Measurements from ENCODE around the gene BACH1. TPM values are rescaled to one million over a fixed set of nuclear protein-coding genes. Genes with fewer than 3 reads are reported as not detected.

The BACH1 gene
- total RNA-seq, 1 experiment from 2014 or later: 20.0 TPM

DNA sequence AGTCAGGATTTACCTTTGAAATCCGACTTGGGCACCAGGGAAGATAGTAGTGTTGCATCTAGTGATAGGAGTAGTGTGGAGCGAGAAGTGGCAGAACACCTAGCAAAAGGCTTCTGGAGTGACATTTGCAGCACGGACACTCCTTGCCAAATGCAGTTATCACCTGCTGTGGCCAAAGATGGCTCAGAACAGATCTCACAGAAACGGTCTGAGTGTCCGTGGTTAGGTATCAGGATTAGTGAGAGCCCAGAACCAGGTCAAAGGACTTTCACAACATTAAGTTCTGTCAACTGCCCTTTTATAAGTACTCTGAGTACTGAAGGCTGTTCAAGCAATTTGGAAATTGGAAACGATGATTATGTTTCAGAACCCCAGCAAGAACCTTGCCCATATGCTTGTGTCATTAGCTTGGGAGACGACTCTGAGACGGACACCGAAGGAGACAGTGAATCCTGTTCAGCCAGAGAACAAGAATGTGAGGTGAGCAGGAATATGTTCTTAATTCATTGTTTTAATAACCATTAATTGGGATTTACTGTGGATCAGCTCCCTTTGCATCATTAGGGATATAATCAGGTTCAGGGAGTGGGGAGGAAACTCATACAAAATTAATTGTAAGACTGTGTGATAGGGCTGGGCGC, 28.3 kb downstream of the BACH1 start:
- Histone ChIP-seq H3K27ac (ENCODE audit: low read length) (no peak overlapping the region), H3K4me1 (ENCODE audit: control insufficient read depth, insufficient read depth, low read length) (no peaks in the 10 kb centered on the region), H3K9me3 (ENCODE audit: control insufficient read depth, insufficient read depth, low read depth, low read length) (no peaks in the 10 kb centered on the region), H3K27me3 (ENCODE audit: control insufficient read depth, insufficient read depth, low read length) (no peaks in the 10 kb centered on the region), H3K4me3 (ENCODE audit: low read depth in 2 of 2, low read length in 2 of 2) (no peak overlapping the region), H3K36me3 (ENCODE audit: control insufficient read depth, insufficient read depth, low read length) (no peaks in the 10 kb centered on the region)
- ATAC-seq (no peak), DNase-seq (ENCODE audit: low read depth, low spot score) (no peak)
- ChIA-PET CTCF (no interaction called here), POLR2A (no interaction called here)
- intact Hi-C loops (cut with micrococcal nuclease; ENCODE audit: unreplicated experiment) (no loop called here), in situ Hi-C loops (cut with HindIII; ENCODE audit: low pct_unique_long_range_greater_than_20kb, low sequenced_read_pairs) (no loop called here)
- no peak for TF ChIP-seq POLR2AphosphoS5 (IDR thresholded peaks at IDR 0.05; ENCODE audit: low read depth, low read length)
- no peak for TF ChIP-seq TCF7L2 (IDR thresholded peaks at IDR 0.05; ENCODE audit: low read depth, low read length)
- TF ChIP-seq, protein P1, sequence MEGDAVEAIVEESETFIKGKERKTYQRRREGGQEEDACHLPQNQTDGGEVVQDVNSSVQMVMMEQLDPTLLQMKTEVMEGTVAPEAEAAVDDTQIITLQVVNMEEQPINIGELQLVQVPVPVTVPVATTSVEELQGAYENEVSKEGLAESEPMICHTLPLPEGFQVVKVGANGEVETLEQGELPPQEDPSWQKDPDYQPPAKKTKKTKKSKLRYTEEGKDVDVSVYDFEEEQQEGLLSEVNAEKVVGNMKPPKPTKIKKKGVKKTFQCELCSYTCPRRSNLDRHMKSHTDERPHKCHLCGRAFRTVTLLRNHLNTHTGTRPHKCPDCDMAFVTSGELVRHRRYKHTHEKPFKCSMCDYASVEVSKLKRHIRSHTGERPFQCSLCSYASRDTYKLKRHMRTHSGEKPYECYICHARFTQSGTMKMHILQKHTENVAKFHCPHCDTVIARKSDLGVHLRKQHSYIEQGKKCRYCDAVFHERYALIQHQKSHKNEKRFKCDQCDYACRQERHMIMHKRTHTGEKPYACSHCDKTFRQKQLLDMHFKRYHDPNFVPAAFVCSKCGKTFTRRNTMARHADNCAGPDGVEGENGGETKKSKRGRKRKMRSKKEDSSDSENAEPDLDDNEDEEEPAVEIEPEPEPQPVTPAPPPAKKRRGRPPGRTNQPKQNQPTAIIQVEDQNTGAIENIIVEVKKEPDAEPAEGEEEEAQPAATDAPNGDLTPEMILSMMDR (IDR thresholded peaks at IDR 0.05): no peak
- TF ChIP-seq SIN3A (IDR thresholded peaks at IDR 0.05; ENCODE audit: borderline replicate concordance, insufficient read depth, low read depth, low read length): no peak
- TF ChIP-seq, protein P2, sequence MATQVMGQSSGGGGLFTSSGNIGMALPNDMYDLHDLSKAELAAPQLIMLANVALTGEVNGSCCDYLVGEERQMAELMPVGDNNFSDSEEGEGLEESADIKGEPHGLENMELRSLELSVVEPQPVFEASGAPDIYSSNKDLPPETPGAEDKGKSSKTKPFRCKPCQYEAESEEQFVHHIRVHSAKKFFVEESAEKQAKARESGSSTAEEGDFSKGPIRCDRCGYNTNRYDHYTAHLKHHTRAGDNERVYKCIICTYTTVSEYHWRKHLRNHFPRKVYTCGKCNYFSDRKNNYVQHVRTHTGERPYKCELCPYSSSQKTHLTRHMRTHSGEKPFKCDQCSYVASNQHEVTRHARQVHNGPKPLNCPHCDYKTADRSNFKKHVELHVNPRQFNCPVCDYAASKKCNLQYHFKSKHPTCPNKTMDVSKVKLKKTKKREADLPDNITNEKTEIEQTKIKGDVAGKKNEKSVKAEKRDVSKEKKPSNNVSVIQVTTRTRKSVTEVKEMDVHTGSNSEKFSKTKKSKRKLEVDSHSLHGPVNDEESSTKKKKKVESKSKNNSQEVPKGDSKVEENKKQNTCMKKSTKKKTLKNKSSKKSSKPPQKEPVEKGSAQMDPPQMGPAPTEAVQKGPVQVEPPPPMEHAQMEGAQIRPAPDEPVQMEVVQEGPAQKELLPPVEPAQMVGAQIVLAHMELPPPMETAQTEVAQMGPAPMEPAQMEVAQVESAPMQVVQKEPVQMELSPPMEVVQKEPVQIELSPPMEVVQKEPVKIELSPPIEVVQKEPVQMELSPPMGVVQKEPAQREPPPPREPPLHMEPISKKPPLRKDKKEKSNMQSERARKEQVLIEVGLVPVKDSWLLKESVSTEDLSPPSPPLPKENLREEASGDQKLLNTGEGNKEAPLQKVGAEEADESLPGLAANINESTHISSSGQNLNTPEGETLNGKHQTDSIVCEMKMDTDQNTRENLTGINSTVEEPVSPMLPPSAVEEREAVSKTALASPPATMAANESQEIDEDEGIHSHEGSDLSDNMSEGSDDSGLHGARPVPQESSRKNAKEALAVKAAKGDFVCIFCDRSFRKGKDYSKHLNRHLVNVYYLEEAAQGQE (IDR thresholded peaks at IDR 0.05; ENCODE audit: insufficient read depth in 1 of 2, low read depth in 2 of 2, low read length in 1 of 2): no peak
- BruUV-seq (replicated peaks): no TSS peak

DNA sequence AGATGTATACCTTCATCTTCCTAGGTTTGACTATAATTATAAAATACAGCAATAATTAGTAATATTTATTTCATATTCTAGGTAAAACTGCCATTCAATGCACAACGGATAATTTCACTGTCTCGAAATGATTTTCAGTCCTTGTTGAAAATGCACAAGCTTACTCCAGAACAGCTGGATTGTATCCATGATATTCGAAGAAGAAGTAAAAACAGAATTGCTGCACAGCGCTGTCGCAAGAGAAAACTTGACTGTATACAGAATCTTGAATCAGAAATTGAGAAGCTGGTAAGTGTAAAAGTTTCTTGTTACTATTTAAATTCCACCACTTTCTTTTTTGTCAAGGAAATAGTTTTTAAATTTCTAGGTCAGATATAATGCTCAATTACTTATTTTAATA, 30.7 kb downstream of the BACH1 start:
- ATAC-seq (no peak), DNase-seq (ENCODE audit: low read depth, low spot score) (no peak)
- BruUV-seq (replicated peaks): no TSS peak
- Histone ChIP-seq H3K27ac (ENCODE audit: low read length) (no peak overlapping the region), H3K27me3 (ENCODE audit: control insufficient read depth, insufficient read depth, low read length) (no peaks in the 10 kb centered on the region), H3K4me3 (ENCODE audit: low read depth in 2 of 2, low read length in 2 of 2) (no peak overlapping the region), H3K9me3 (ENCODE audit: control insufficient read depth, insufficient read depth, low read depth, low read length) (no peaks in the 10 kb centered on the region), H3K4me1 (ENCODE audit: control insufficient read depth, insufficient read depth, low read length) (no peaks in the 10 kb centered on the region), H3K36me3 (ENCODE audit: control insufficient read depth, insufficient read depth, low read length) (no peaks in the 10 kb centered on the region)
- ChIA-PET CTCF (no interaction called here), POLR2A (no interaction called here)
- intact Hi-C loops (cut with micrococcal nuclease; ENCODE audit: unreplicated experiment) (no loop called here), in situ Hi-C loops (cut with HindIII; ENCODE audit: low pct_unique_long_range_greater_than_20kb, low sequenced_read_pairs) (no loop called here)
- TF ChIP-seq, protein P2 (IDR thresholded peaks at IDR 0.05; ENCODE audit: insufficient read depth in 1 of 2, low read depth in 2 of 2, low read length in 1 of 2): no peak
- TF ChIP-seq TCF7L2 (IDR thresholded peaks at IDR 0.05; ENCODE audit: low read depth, low read length) (no peak), POLR2AphosphoS5 (IDR thresholded peaks at IDR 0.05; ENCODE audit: low read depth, low read length) (no peak), SIN3A (IDR thresholded peaks at IDR 0.05; ENCODE audit: borderline replicate concordance, insufficient read depth, low read depth, low read length) (no peak)
- TF ChIP-seq, protein P1 (IDR thresholded peaks at IDR 0.05): no peak
